ENCODE results near the gene SCUBE1.

DNA sequence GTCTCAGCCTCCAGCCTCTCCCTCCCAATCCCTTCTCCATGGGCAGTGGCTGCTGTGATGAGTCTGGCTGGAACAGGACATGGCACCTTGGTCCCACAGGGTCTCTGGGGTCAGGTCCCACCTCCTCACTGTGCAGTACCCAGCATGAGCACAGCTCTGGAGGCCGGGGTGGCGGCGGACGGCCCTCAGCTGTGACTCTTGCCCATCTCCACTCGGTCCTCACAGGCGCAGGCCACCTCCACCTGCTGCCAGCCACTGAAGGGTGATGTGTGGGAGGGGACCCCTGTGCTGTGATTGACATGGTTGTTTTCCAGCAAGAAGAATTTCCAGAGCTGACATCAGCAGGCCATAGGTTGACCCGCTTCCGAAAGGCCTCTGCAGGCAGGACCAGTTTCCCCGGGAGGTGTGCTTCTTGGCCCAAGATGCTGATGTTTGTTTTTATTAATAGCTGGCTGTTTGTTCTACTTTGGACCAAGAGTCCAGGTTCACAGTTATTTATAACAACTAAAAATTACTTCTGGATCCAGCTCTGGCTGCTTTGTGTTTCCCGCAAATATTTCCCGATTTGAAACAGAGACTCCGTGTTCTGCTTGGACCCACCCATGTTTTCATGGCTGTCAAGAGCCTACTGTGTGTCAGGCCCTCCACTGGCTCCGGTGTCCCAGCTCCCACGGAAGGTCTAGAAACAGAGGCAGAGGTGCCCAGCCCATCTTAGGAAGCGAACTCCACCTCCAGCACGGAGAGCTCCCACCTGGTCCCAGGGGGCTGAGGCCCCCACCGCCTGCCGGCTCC, 45.7 kb downstream of the SCUBE1 start:
- TF ChIP-seq TCF12 (IDR thresholded peaks at IDR 0.05; ENCODE audit: low read depth) (no peak), TAF1 (IDR thresholded peaks at IDR 0.05; ENCODE audit: low read depth) (no peak), EP300 (IDR thresholded peaks at IDR 0.05; ENCODE audit: borderline replicate concordance) (no peak), NFIC (IDR thresholded peaks at IDR 0.05) (no peak), CEBPB (IDR thresholded peaks at IDR 0.05) (no peak)
